AG04449 (cell line): ENCODE results near the gene FBXO46.
"Not testable (repeated sequence)": the region's sequence is repeated elsewhere in the genome, so short reads cannot be mapped to it uniquely, and the experiment has no call there.

Experiments used
- CTCF ChIA-PET: fragments of 350-600 bp; formaldehyde crosslinking; extraction: SDS; loops from one replicate; lab custom pipeline; 2021; ENCODE audit warnings: antibody characterized with exemption; lab: Yijun Ruan, JAX
- POLR2A ChIA-PET: fragments of 400-600, 350-600 bp; formaldehyde crosslinking; extraction: SDS; loops from one replicate; lab custom pipeline; 2020; ENCODE audit warnings: antibody characterized with exemption, inconsistent platforms; lab: Yijun Ruan, JAX
- DNase-seq: peaks from one replicate; pipeline ENCODE4 v3.0.0-alpha.2; 2010; ENCODE audit warnings: low read depth, low spot score
- H3K4me3 ChIP-seq: 2 replicates; pipeline ENCODE4 v1.5.1; 2011; ENCODE audit warnings: low read depth, mild to moderate bottlenecking, control low read depth, low read length
- CTCF ChIP-seq: IDR thresholded peaks from one replicate; pipeline ENCODE4 v1.5.1; 2011; ENCODE audit warnings: mild to moderate bottlenecking, moderate library complexity, low read length, control low read depth, inconsistent platforms; ENCODE audit not compliant: insufficient read depth; ENCODE audit errors: missing control alignments

FBXO46 gene

GRCh38 chr19:45692187-45693105 lies 38.2 kb downstream of the FBXO46 start, which contains the start of gene QPCTL:
QPCTL (plus strand) TSS chr19:45692666; CDS start chr19:45692704, 38 bp downstream.
- CTCF ChIA-PET: interaction anchor here (0.6 to 14.1 kb wide), 31 partner anchors 10 to 290 kb away, joined by 3 to 198 read pairs (median 5); partner anchors contain the start of genes DMWD, FBXO46, GIPR and OPA3
- peak within 1 kb of the TSS; percentile 95 for H3K4me3 ChIP-seq
- no peak for TF ChIP-seq CTCF
- POLR2A ChIA-PET: interaction anchor here (0.7 to 2.7 kb wide), 8 partner anchors 12 to 177 kb away, joined by 3 to 15 read pairs (median 4); partner anchors contain the start of genes FBXO46 and SIX5
- peak; percentile 99 for DNase-seq

- POLR2A ChIA-PET: interaction anchor here (0.7 to 2.7 kb wide), 8 partner anchors 12 to 176 kb away, joined by 3 to 15 read pairs (median 4); partner anchors contain the start of genes FBXO46 and SIX5
- CTCF ChIA-PET: interaction anchor here (0.6 to 14.1 kb wide), 20 partner anchors 11 to 252 kb away, joined by 3 to 198 read pairs (median 6); partner anchors contain the start of genes DMWD, FBXO46, GIPR and OPA3
- peak; percentile 65 for DNase-seq
- TF ChIP-seq CTCF: no peak
- peak within 1 kb of the TSS; percentile 95 for H3K4me3 ChIP-seq
These were observed 39.0 kb downstream of the FBXO46 start, which contains the start of gene SNRPD2 for GRCh38 chr19:45691516-45692186. SNRPD2 (minus strand) TSS chr19:45691953; CDS start chr19:45691888, 65 bp downstream.

- CTCF ChIA-PET: interaction anchor here (0.6 to 9.5 kb wide), 4 partner anchors 7 to 129 kb away, joined by 3 to 122 read pairs (median 4); no protein-coding TSS in a partner anchor
- no peak for TF ChIP-seq CTCF
- DNase-seq: no peak
- POLR2A ChIA-PET: no interaction called here
- no peak overlapping the region for H3K4me3 ChIP-seq
These were observed 43.1 kb downstream of the FBXO46 start for GRCh38 chr19:45687599-45687998.

- CTCF ChIA-PET: interaction anchor here (1.2 to 9.8 kb wide), 4 partner anchors 7 to 158 kb away, joined by 3 to 122 read pairs (median 4); partner anchors contain the start of genes QPCTL and SNRPD2
- POLR2A ChIA-PET, H3K4me3 ChIP-seq, DNase-seq: not testable (repeated sequence)
These were observed 45.7 kb downstream of the FBXO46 start for GRCh38 chr19:45685045-45685444.

GRCh38 chr19:45682908-45683307 lies 47.8 kb downstream of the FBXO46 start:
- H3K4me3 ChIP-seq: no peak overlapping the region
- no peak for TF ChIP-seq CTCF
- DNase-seq: no peak
- POLR2A ChIA-PET: no interaction called here
- CTCF ChIA-PET: interaction anchor here (0.7 to 9.8 kb wide), 11 partner anchors 9 to 197 kb away, joined by 3 to 122 read pairs (median 3); partner anchors contain the start of genes GIPR, QPCTL and SNRPD2

GRCh38 chr19:45682117-45682516 lies 48.6 kb downstream of the FBXO46 start:
- no peak for DNase-seq
- ChIA-PET CTCF (interaction anchor here (1.0 to 9.8 kb wide), 18 partner anchors 10 to 243 kb away, joined by 3 to 122 read pairs (median 4); partner anchors contain the start of genes GIPR, QPCTL and SNRPD2), POLR2A (no interaction called here)
- TF ChIP-seq CTCF: no peak
- no peak overlapping the region for H3K4me3 ChIP-seq
